HEK293 (cell line): ENCODE results near the gene HDAC7.

Experiments
- ELK4 ChIP-seq: IDR thresholded peaks from 2 replicates; pipeline ENCODE4 v1.6.1; 2011; ENCODE audit warnings: mild to moderate bottlenecking, low read depth, low read length, borderline replicate concordance
- FEZF1 ChIP-seq: fragments of 450-650 bp; formaldehyde crosslinking; IDR thresholded peaks from 2 replicates; pipeline ENCODE4 v1.5.1; 2016; ENCODE audit warnings: missing biosample characterization, missing genetic modification characterization
- GFI1B ChIP-seq: fragments of 450-650 bp; formaldehyde crosslinking; IDR thresholded peaks from 2 replicates; pipeline ENCODE4 v1.5.1; 2016; ENCODE audit warnings: missing biosample characterization, missing genetic modification characterization
- GLIS1 ChIP-seq: fragments of 450-650 bp; formaldehyde crosslinking; IDR thresholded peaks from 2 replicates; pipeline ENCODE4 v1.5.1; 2016; ENCODE audit warnings: missing biosample characterization, missing genetic modification characterization
- HOXC10 ChIP-seq: sonication (generic); formaldehyde crosslinking; IDR thresholded peaks from 2 replicates; pipeline ENCODE4 v1.8.1; 2023; ENCODE audit warnings: mild to moderate bottlenecking, missing genetic modification reagents
- INSM2 ChIP-seq: fragments of 450-650 bp; formaldehyde crosslinking; IDR thresholded peaks from 2 replicates; pipeline ENCODE4 v1.5.1; 2016; ENCODE audit warnings: missing biosample characterization, missing genetic modification characterization
- KLF1 ChIP-seq: fragments of 450-650 bp; formaldehyde crosslinking; IDR thresholded peaks from 2 replicates; pipeline ENCODE4 v1.5.1; 2016; ENCODE audit warnings: missing biosample characterization, missing genetic modification characterization
- PATZ1 ChIP-seq: fragments of 450-650 bp; formaldehyde crosslinking; IDR thresholded peaks from 2 replicates; pipeline ENCODE4 v1.5.1; 2016; ENCODE audit warnings: missing biosample characterization, missing genetic modification characterization
- SALL2 ChIP-seq: fragments of 450-650 bp; formaldehyde crosslinking; IDR thresholded peaks from 2 replicates; pipeline ENCODE4 v1.5.0; 2017; ENCODE audit warnings: missing biosample characterization, mild to moderate bottlenecking, missing genetic modification characterization, borderline replicate concordance
- ZIC2 ChIP-seq: fragments of 450-650 bp; formaldehyde crosslinking; IDR thresholded peaks from 2 replicates; pipeline ENCODE4 v1.5.1; 2016; ENCODE audit warnings: missing biosample characterization, missing genetic modification characterization
- ZNF133 ChIP-seq: fragments of 450-650 bp; formaldehyde crosslinking; IDR thresholded peaks from 2 replicates; pipeline ENCODE4 v1.5.1; 2016; ENCODE audit warnings: missing biosample characterization, missing genetic modification characterization
- ZNF138 ChIP-seq: fragments of 450-650 bp; formaldehyde crosslinking; IDR thresholded peaks from 2 replicates; pipeline ENCODE4 v1.5.1; 2016; ENCODE audit warnings: missing biosample characterization, missing genetic modification characterization, borderline replicate concordance
- ZNF140 ChIP-seq: fragments of 450-650 bp; formaldehyde crosslinking; IDR thresholded peaks from 2 replicates; pipeline ENCODE4 v1.5.1; 2016; ENCODE audit warnings: missing biosample characterization, missing genetic modification characterization
- ZNF146 ChIP-seq: fragments of 450-650 bp; formaldehyde crosslinking; IDR thresholded peaks from 2 replicates; pipeline ENCODE4 v1.5.1; 2016; ENCODE audit warnings: missing biosample characterization, missing genetic modification characterization
- ZNF155 ChIP-seq: fragments of 450-650 bp; formaldehyde crosslinking; IDR thresholded peaks from 2 replicates; pipeline ENCODE4 v1.5.1; 2016; ENCODE audit warnings: missing biosample characterization, missing genetic modification characterization
- ZNF18 ChIP-seq: fragments of 450-650 bp; formaldehyde crosslinking; IDR thresholded peaks from 2 replicates; pipeline ENCODE4 v1.5.1; 2016; ENCODE audit warnings: missing biosample characterization, missing genetic modification characterization
- ZNF221 ChIP-seq: fragments of 450-650 bp; formaldehyde crosslinking; IDR thresholded peaks from 2 replicates; pipeline ENCODE4 v1.5.1; 2017; ENCODE audit warnings: missing biosample characterization, missing genetic modification characterization, borderline replicate concordance
- ZNF404 ChIP-seq: fragments of 450-650 bp; formaldehyde crosslinking; IDR thresholded peaks from 2 replicates; pipeline ENCODE4 v1.5.1; 2017; ENCODE audit warnings: missing biosample characterization, missing genetic modification characterization
- ZNF433 ChIP-seq: fragments of 450-650 bp; formaldehyde crosslinking; IDR thresholded peaks from 2 replicates; pipeline ENCODE4 v1.5.1; 2016; ENCODE audit warnings: missing biosample characterization, missing genetic modification characterization, low read depth
- ZNF48 ChIP-seq: fragments of 450-650 bp; formaldehyde crosslinking; IDR thresholded peaks from 2 replicates; pipeline ENCODE4 v1.5.1; 2016; ENCODE audit warnings: missing biosample characterization, missing genetic modification characterization
- ZNF529 ChIP-seq: fragments of 450-650 bp; formaldehyde crosslinking; IDR thresholded peaks from 2 replicates; pipeline ENCODE4 v1.5.1; 2017; ENCODE audit warnings: missing genetic modification characterization, missing biosample characterization; ENCODE audit not compliant: insufficient replicate concordance
- ZNF548 ChIP-seq: fragments of 450-650 bp; formaldehyde crosslinking; IDR thresholded peaks from 2 replicates; pipeline ENCODE4 v1.5.1; 2016; ENCODE audit warnings: missing biosample characterization, missing genetic modification characterization
- ZNF596 ChIP-seq: fragments of 450-650 bp; IDR thresholded peaks from 2 replicates; pipeline ENCODE4 v1.5.0; 2018; ENCODE audit warnings: missing biosample characterization, mild to moderate bottlenecking, missing genetic modification characterization, moderate library complexity
- ZNF624 ChIP-seq: fragments of 450-650 bp; formaldehyde crosslinking; IDR thresholded peaks from 2 replicates; pipeline ENCODE4 v1.5.1; 2017; ENCODE audit warnings: missing biosample characterization, missing genetic modification characterization
- ZNF626 ChIP-seq: fragments of 450-650 bp; sonication (Bioruptor Pico); formaldehyde crosslinking; IDR thresholded peaks from 2 replicates; pipeline ENCODE4 v1.5.1; 2018; ENCODE audit warnings: missing biosample characterization, missing genetic modification characterization, inconsistent platforms
- ZNF664 ChIP-seq: fragments of 450-650 bp; formaldehyde crosslinking; IDR thresholded peaks from 2 replicates; pipeline ENCODE4 v1.5.1; 2016; ENCODE audit warnings: missing biosample characterization, missing genetic modification characterization
- ZNF692 ChIP-seq: fragments of 450-650 bp; formaldehyde crosslinking; IDR thresholded peaks from 2 replicates; pipeline ENCODE4 v1.5.1; 2016; ENCODE audit warnings: missing biosample characterization, missing genetic modification characterization
- ZNF704 ChIP-seq: fragments of 450-650 bp; formaldehyde crosslinking; IDR thresholded peaks from 2 replicates; pipeline ENCODE4 v1.5.1; 2016; ENCODE audit warnings: missing biosample characterization, missing genetic modification characterization
- ZNF776 ChIP-seq: fragments of 450-650 bp; formaldehyde crosslinking; IDR thresholded peaks from 2 replicates; pipeline ENCODE4 v1.5.0; 2017; ENCODE audit warnings: missing biosample characterization, missing genetic modification characterization, borderline replicate concordance

Gene HDAC7

GRCh38 chr12:47768323-47768811, 51.3 kb downstream of the HDAC7 start (continued):
- TF ChIP-seq ZNF529 (tag by site-specific recombination), result no peak
- no peak for TF ChIP-seq ZNF221
- peak; percentile 74; the same call in 1 of the 2 replicates for TF ChIP-seq ZNF692 (tag by site-specific recombination)
- no peak for TF ChIP-seq ZNF776 (tag by site-specific recombination)
- peak; percentile 73 for TF ChIP-seq FEZF1 (tag by site-specific recombination)
- peak; percentile 96 for TF ChIP-seq ZNF548
- no peak for TF ChIP-seq ZNF404
- no peak for TF ChIP-seq ZNF155
- TF ChIP-seq ZNF133 (tag by site-specific recombination), result no peak
- TF ChIP-seq GFI1B (tag by site-specific recombination), result no peak
- no peak for TF ChIP-seq ZNF140 (tag by site-specific recombination)
- no peak for TF ChIP-seq ELK4
- TF ChIP-seq GLIS1, result peak; percentile 94
- TF ChIP-seq HOXC10 (CRISPR knock-in tag), result no peak
- no peak for TF ChIP-seq ZNF48
- no peak for TF ChIP-seq ZNF626 (tag by site-specific recombination)
- no peak for TF ChIP-seq ZNF18 (tag by site-specific recombination)
- TF ChIP-seq PATZ1 (tag by site-specific recombination), result peak; percentile 32; the same call in 1 of the 2 replicates
- no peak for TF ChIP-seq SALL2 (tag by site-specific recombination)
- TF ChIP-seq INSM2 (tag by site-specific recombination), result no peak
- TF ChIP-seq ZNF146, result no peak
- TF ChIP-seq ZNF704 (tag by site-specific recombination), result no peak
- no peak for TF ChIP-seq ZNF624 (tag by site-specific recombination)
- no peak for TF ChIP-seq ZNF138 (tag by site-specific recombination)
- 0 out of 2 replicates have a peak, but pooled peaks have one; percentile 39 for TF ChIP-seq ZNF596 (tag by site-specific recombination)
- TF ChIP-seq ZIC2 (tag by site-specific recombination), result peak; percentile 74
- TF ChIP-seq ZNF433, result no peak
- TF ChIP-seq ZNF664 (tag by site-specific recombination), result no peak
- no peak for TF ChIP-seq KLF1 (tag by site-specific recombination)
